Breast epithelium (tissue), 4 donors: ENCODE measurements around the gene GTPBP2. TPM values are rescaled to one million over a fixed set of nuclear protein-coding genes. Genes with fewer than 3 reads are reported as not detected.
A peak's percentile ranks its signal among the peaks of the same experiment; 100 is the strongest.
"Not testable (repeated sequence)": the region's sequence is repeated elsewhere in the genome, so short reads cannot be mapped to it uniquely, and the experiment has no call there.

ENCODE experiments used
- DNase-seq, 2 donors: peaks; one replicate each; pipeline ENCODE4 v3.0.0-alpha.2; 2019; ENCODE audit warnings: low spot score in 2 of 2
- H3K27ac ChIP-seq, 2 donors: fragments of 200-600 bp; sonication (generic) in 1 of 2; one replicate each; pipeline ENCODE4 v1.5.1; 2016 to 2019; ENCODE audit warnings: mild to moderate bottlenecking in 1 of 2
- H3K27me3 ChIP-seq, 2 donors: fragments of 200-600 bp; sonication (generic) in 1 of 2; one replicate each; pipeline versions ENCODE4 v1.5.1 to v1.6.0; 2017 to 2019; ENCODE audit warnings: control low read depth in 1 of 2, mild to moderate bottlenecking in 1 of 2
- H3K36me3 ChIP-seq: fragments of 200-600 bp; one replicate; pipeline ENCODE4 v1.5.1; 2019
- H3K4me1 ChIP-seq, 2 donors: fragments of 200-600 bp; sonication (generic); one replicate each; pipeline ENCODE4 v1.5.1; 2016 to 2019; ENCODE audit warnings: control low read depth in 1 of 2
- H3K4me3 ChIP-seq, 3 donors: fragments of 200-600 bp; sonication (generic); 1 replicate in 2 of 3; 2 replicates in 1 of 3; pipeline ENCODE4 v1.5.1; 2016 to 2019; ENCODE audit warnings: mild to moderate bottlenecking in 3 of 3, moderate library complexity in 2 of 3
- H3K9me3 ChIP-seq, 2 donors: fragments of 200-600 bp; sonication (generic) in 1 of 2; one replicate each; pipeline ENCODE4 v1.5.1; 2016 to 2019; ENCODE audit warnings: control low read depth in 1 of 2
- POLR2A ChIP-seq: fragments of 450-650 bp; IDR thresholded peaks from one replicate; pipeline ENCODE4 v1.6.1; 2016; ENCODE audit warnings: antibody characterized with exemption, mild to moderate bottlenecking, moderate library complexity
- POLR2AphosphoS5 ChIP-seq, 3 donors: sonication (generic); formaldehyde crosslinking; IDR thresholded peaks; one replicate each; pipeline ENCODE4 v1.6.1; 2017; ENCODE audit warnings: antibody characterized with exemption in 3 of 3
- intact Hi-C: fragments of 100-400 bp; cut with DNase I; formaldehyde crosslinking; loops from one replicate; pipeline ENCODE4 v1.15.1; 2023; ENCODE audit warnings: low total_unique reads
- total RNA-seq, 3 donors: library from RNA; depleted of rRNA; stranded (reverse); fragments of >200 nt; gene quantifications; one replicate each; pipeline ENCODE4 v1.1.0, GENCODE V29; 2016
- TF ChIP-seq, protein P1 (sequence below), 3 donors: fragments of 450-650 bp; IDR thresholded peaks; one replicate each; pipeline ENCODE4 v1.5.1; 2016 to 2017; ENCODE audit warnings: antibody characterized with exemption in 3 of 3, mild to moderate bottlenecking in 3 of 3, moderate library complexity in 3 of 3

The GTPBP2 gene
- total RNA-seq, 3 donors from 2014 or later: 41.4 to 58.0 (median 43.6) TPM

DNA sequence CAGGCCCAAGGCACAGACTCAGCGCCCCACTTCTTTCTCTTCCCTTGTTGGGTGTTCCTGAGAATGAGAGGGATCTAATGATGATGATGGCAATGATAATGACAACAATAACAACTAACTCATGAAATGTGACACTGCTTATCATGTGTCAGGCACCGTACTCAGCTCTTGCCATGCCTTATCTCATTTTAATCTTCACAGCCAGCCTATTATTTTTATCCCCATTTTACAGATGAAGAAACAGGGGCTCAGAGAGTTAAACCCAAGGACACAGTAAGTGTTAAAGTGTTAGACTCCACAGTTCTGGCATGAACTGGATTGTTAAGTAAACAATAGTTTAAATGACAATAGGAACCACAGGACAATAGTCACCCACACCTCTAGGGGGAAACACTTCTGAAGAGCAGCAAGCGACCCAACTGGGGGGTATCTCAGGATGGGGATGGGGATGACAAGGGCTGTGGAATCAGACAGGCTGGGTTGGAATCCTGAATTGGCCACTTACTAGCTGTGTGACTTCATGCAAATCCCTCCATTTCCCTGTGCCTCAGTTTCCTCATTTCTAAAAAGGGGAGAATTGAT is 28.2 kb upstream of the GTPBP2 start:
- intact Hi-C loops: no loop called here
- DNase-seq: no peak
- no peaks in the 10 kb centered on the region for H3K27me3 ChIP-seq
- H3K9me3 ChIP-seq: no peaks in the 10 kb centered on the region
- H3K36me3 ChIP-seq: no peaks in the 10 kb centered on the region
- TF ChIP-seq POLR2A (no peak), POLR2AphosphoS5 (IDR thresholded peaks at IDR 0.05) (no peak)
- TF ChIP-seq, protein P1, sequence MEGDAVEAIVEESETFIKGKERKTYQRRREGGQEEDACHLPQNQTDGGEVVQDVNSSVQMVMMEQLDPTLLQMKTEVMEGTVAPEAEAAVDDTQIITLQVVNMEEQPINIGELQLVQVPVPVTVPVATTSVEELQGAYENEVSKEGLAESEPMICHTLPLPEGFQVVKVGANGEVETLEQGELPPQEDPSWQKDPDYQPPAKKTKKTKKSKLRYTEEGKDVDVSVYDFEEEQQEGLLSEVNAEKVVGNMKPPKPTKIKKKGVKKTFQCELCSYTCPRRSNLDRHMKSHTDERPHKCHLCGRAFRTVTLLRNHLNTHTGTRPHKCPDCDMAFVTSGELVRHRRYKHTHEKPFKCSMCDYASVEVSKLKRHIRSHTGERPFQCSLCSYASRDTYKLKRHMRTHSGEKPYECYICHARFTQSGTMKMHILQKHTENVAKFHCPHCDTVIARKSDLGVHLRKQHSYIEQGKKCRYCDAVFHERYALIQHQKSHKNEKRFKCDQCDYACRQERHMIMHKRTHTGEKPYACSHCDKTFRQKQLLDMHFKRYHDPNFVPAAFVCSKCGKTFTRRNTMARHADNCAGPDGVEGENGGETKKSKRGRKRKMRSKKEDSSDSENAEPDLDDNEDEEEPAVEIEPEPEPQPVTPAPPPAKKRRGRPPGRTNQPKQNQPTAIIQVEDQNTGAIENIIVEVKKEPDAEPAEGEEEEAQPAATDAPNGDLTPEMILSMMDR (IDR thresholded peaks at IDR 0.05): no peak
- no peak overlapping the region for H3K27ac ChIP-seq
- H3K4me3 ChIP-seq: no peak overlapping the region
- H3K4me1 ChIP-seq: no peaks in the 10 kb centered on the region

DNA sequence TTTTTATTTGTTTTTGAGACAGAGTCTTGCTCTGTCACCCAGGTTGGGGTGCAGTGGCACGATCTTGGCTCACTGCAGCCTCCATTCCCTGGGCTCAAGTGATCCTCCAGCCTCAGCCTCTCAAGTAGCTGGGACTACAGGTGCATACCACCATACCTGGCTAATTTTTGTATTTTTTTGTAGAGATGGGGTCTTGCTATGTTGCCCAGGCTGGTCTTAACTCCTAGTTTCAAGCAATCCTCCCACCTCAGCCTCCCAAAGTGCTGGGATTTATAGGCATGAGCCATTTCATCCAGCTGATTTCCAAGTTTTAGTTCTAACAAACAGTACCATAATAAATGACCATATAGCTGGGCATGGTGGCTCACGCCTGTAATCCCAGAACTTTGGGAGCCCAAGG is 23.8 kb upstream of the GTPBP2 start:
- intact Hi-C loops, H3K36me3 ChIP-seq, H3K9me3 ChIP-seq, H3K4me3 ChIP-seq, H3K4me1 ChIP-seq, H3K27ac ChIP-seq, DNase-seq, H3K27me3 ChIP-seq: not testable (repeated sequence)

DNA sequence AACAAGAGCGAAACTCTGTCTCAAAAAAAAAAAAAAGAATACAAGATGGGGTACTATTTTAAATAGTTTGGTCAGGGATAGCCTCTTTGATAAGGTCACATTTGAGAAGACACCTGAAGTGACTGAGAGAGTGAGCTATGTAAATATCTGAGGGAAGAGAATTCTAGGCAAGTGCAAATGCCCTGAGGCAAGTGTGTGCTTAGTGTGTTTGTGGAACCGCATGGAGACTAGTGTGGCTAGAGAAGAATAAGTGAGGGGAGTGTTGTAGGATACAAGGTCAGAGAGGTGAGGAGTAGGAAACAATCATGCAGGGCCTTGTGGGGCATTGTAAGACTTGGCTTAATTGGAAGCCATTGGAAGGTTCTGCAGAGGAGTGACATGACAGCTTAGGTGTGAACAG is 19.2 kb upstream of the GTPBP2 start:
- H3K27me3 ChIP-seq: no peaks in the 10 kb centered on the region
- TF ChIP-seq POLR2A (no peak), POLR2AphosphoS5 (IDR thresholded peaks at IDR 0.05) (no peak)
- TF ChIP-seq, protein P1 (IDR thresholded peaks at IDR 0.05): no peak
- H3K9me3 ChIP-seq: no peaks in the 10 kb centered on the region
- intact Hi-C loops: no loop called here
- H3K4me3 ChIP-seq: no peak overlapping the region
- DNase-seq: no peak
- H3K4me1 ChIP-seq: no peaks in the 10 kb centered on the region
- H3K27ac ChIP-seq: no peak overlapping the region
- no peaks in the 10 kb centered on the region for H3K36me3 ChIP-seq

DNA sequence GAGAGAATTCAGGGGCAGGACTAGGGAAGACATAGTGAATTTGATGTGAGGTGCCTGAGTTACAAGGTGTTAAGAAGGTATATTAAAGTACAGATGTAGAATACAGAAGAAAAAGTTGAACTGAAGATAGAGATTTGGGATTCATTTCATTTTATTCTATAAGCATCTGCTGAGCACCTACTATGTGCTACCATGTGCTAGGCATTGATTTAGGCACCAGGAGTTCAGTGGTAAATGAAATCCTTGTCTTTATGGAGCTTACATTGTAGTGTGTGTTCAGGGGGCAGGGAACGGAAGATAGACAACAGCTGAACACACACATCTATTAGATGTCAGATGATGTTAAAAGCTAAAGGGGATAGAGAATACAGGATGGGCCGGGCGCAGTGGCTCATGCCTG is 18.5 kb upstream of the GTPBP2 start:
- Histone ChIP-seq H3K36me3 (no peaks in the 10 kb centered on the region), H3K4me1 (no peaks in the 10 kb centered on the region), H3K27ac (no peak overlapping the region), H3K27me3 (no peaks in the 10 kb centered on the region), H3K4me3 (no peak overlapping the region), H3K9me3 (no peaks in the 10 kb centered on the region)
- no peak for DNase-seq
- no peak for TF ChIP-seq POLR2AphosphoS5 (IDR thresholded peaks at IDR 0.05)
- TF ChIP-seq, protein P1 (IDR thresholded peaks at IDR 0.05): no peak
- TF ChIP-seq POLR2A: no peak
- intact Hi-C loops: no loop called here

DNA sequence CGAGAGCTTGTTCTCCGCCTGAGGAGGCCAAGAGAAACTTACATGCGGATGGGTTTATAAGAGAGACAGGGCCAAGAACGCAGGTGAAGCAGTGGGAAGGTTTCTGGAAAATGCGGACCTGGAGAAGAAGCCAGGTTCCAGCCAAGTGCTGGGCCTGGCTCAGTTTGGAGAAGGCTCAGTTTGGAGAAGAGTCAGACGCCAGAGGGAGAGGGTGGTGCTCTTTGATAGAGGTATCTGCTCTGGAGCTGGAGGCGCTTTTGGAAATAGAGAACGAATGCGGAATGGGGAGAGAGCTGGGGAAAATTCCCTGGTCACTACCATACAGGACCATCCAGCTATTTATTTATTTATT is 16.5 kb upstream of the GTPBP2 start:
- TF ChIP-seq, protein P1 (IDR thresholded peaks at IDR 0.05): no peak
- no peak for TF ChIP-seq POLR2A
- TF ChIP-seq POLR2AphosphoS5 (IDR thresholded peaks at IDR 0.05): no peak

More for the DNA sequence above, 16.5 kb upstream of the GTPBP2 start:
- no peak for DNase-seq
- intact Hi-C loops: loop anchor here (1.0 kb wide), 1 partner anchor 16 kb away; no protein-coding TSS in a partner anchor
- Histone ChIP-seq H3K9me3 (no peaks in the 10 kb centered on the region), H3K36me3 (no peaks in the 10 kb centered on the region), H3K4me1 (no peaks in the 10 kb centered on the region), H3K4me3 (peak overlapping the region; percentile 38 to 74 (median 60)), H3K27ac (peak overlapping the region; percentile 71 to 85), H3K27me3 (no peaks in the 10 kb centered on the region)
